IMR-90 (cell line): Measurements from ENCODE around the gene TTC23. TPM values are rescaled to one million over a fixed set of nuclear protein-coding genes. Genes with fewer than 3 reads are reported as not detected.

Experiments
- ATAC-seq: fragments of 200-7000 bp; cut with Tn5 transposase; 2 replicates; pipeline ENCODE4 v1.9.1; 2020; ENCODE audit warnings: low read depth, mild to moderate bottlenecking, moderate library complexity
- BruUV-seq: library from RNA; stranded (reverse); fragments of 400-500 nt; replicated peaks from 2 replicates; lab custom pipeline; 2021; lab: Mats Ljungman, UMichigan
- CTCF ChIA-PET: fragments of 300-600 bp; formaldehyde crosslinking; extraction: SDS; loops from one replicate; lab custom pipeline; 2021; ENCODE audit warnings: antibody characterized with exemption; lab: Yijun Ruan, JAX
- POLR2A ChIA-PET: fragments of 300-600 bp; sonication (Branson Sonifier 250); formaldehyde crosslinking; loops from one replicate; lab custom pipeline; 2022; ENCODE audit warnings: antibody characterized with exemption; ENCODE audit not compliant: unreplicated experiment; lab: Charles Lee
- DNase-seq: peaks from one replicate; pipeline ENCODE4 v3.0.0; 2013
- H2AFZ ChIP-seq: replicated peaks from 2 replicates; pipeline ENCODE3; 2013; ENCODE audit warnings: low read length, mild to moderate bottlenecking; ENCODE audit not compliant: poor library complexity
- H2AK5ac ChIP-seq: 2 replicates; pipeline ENCODE4 v1.6.1; 2013; ENCODE audit warnings: low read depth, low read length, inconsistent platforms
- H2AK9ac ChIP-seq: replicated peaks from 2 replicates; pipeline ENCODE3; 2013; ENCODE audit warnings: mild to moderate bottlenecking, low read depth, low read length, moderate library complexity; ENCODE audit not compliant: poor library complexity
- H2BK120ac ChIP-seq: 2 replicates; pipeline ENCODE4 v1.6.1; 2013; ENCODE audit warnings: low read depth, low read length, inconsistent platforms
- H2BK15ac ChIP-seq: 3 replicates; pipeline ENCODE4 v1.6.1; 2013; ENCODE audit warnings: low read depth, low read length, inconsistent platforms
- H2BK20ac ChIP-seq: 2 replicates; pipeline ENCODE4 v1.6.1; 2013; ENCODE audit warnings: low read depth, mild to moderate bottlenecking, inconsistent platforms, low read length, moderate library complexity
- H2BK5ac ChIP-seq: 2 replicates; pipeline ENCODE4 v1.6.1; 2013; ENCODE audit warnings: mild to moderate bottlenecking, low read depth, low read length, inconsistent platforms; ENCODE audit not compliant: poor library complexity, severe bottlenecking
- H3K14ac ChIP-seq: replicated peaks from 2 replicates; pipeline ENCODE4 v1.6.1; 2013; ENCODE audit warnings: low read depth, low read length, inconsistent platforms
- H3K18ac ChIP-seq: 2 replicates; pipeline ENCODE4 v1.6.1; 2013; ENCODE audit warnings: low read depth, low read length, control low read depth
- H3K23ac ChIP-seq: 2 replicates; pipeline ENCODE4 v1.6.1; 2013; ENCODE audit warnings: low read depth, low read length, inconsistent platforms
- H3K27ac ChIP-seq: 2 replicates; pipeline ENCODE4 v1.5.1; 2013; ENCODE audit warnings: mild to moderate bottlenecking, control low read depth, low read length; ENCODE audit not compliant: insufficient read depth
- H3K27me3 ChIP-seq: 2 replicates; pipeline ENCODE4 v1.6.1; 2013; ENCODE audit warnings: low read length; ENCODE audit not compliant: control insufficient read depth, insufficient read depth
- H3K36me3 ChIP-seq: 2 replicates; pipeline ENCODE4 v1.6.1; 2013; ENCODE audit warnings: low read length, mixed read lengths; ENCODE audit not compliant: control insufficient read depth, insufficient read depth
- H3K4ac ChIP-seq: 2 replicates; pipeline ENCODE4 v1.6.1; 2013; ENCODE audit warnings: low read depth, low read length, inconsistent platforms
- H3K4me1 ChIP-seq: 2 replicates; pipeline ENCODE4 v1.6.1; 2013; ENCODE audit warnings: low read length, mixed read lengths; ENCODE audit not compliant: control insufficient read depth, insufficient read depth
- H3K4me2 ChIP-seq: 2 replicates; pipeline ENCODE4 v1.6.1; 2013; ENCODE audit warnings: low read depth, mild to moderate bottlenecking, control low read depth, low read length, moderate library complexity
- H3K4me3 ChIP-seq: 2 replicates; pipeline ENCODE4 v1.5.1; 2013; ENCODE audit warnings: low read depth, mild to moderate bottlenecking, control low read depth, low read length, moderate library complexity; ENCODE audit not compliant: insufficient read depth
- H3K56ac ChIP-seq: 2 replicates; pipeline ENCODE4 v1.6.1; 2013; ENCODE audit warnings: low read length, inconsistent platforms; ENCODE audit not compliant: insufficient read depth; ENCODE audit errors: extremely low read depth
- H3K79me1 ChIP-seq, 2 experiments: 2 replicates each; pipeline ENCODE4 v1.6.1; 2013; ENCODE audit warnings: low read length in 2 of 2, inconsistent platforms in 1 of 2, low read depth in 1 of 2
- H3K9ac ChIP-seq: 2 replicates; pipeline ENCODE4 v1.6.1; 2013; ENCODE audit warnings: low read depth, low read length, control low read depth
- H3K9me1 ChIP-seq: 2 replicates; pipeline ENCODE4 v1.6.1; 2013; ENCODE audit warnings: low read length, inconsistent platforms; ENCODE audit not compliant: insufficient read depth
- H3K9me3 ChIP-seq: 2 replicates; pipeline ENCODE4 v1.6.1; 2013; ENCODE audit warnings: low read length; ENCODE audit not compliant: control insufficient read depth, insufficient read depth
- H4K20me1 ChIP-seq: 2 replicates; pipeline ENCODE4 v1.6.1; 2013; ENCODE audit warnings: low read length, inconsistent platforms; ENCODE audit not compliant: insufficient read depth
- H4K5ac ChIP-seq: 2 replicates; pipeline ENCODE4 v1.6.1; 2013; ENCODE audit warnings: mild to moderate bottlenecking, low read depth, low read length, control low read depth
- H4K8ac ChIP-seq, 2 experiments: 2 replicates each; pipeline ENCODE4 v1.6.1; 2013; ENCODE audit warnings: low read depth in 2 of 2, low read length in 2 of 2, control low read depth in 1 of 2, inconsistent platforms in 1 of 2
- H4K91ac ChIP-seq: 2 replicates; pipeline ENCODE4 v1.6.1; 2013; ENCODE audit warnings: low read depth, low read length, inconsistent platforms; ENCODE audit not compliant: insufficient read depth
- CHD1 ChIP-seq: IDR thresholded peaks from 2 replicates; pipeline ENCODE4 v1.6.1; 2012; ENCODE audit warnings: low read depth, low read length, improper control_type of control experiment
- RAD21 ChIP-seq: IDR thresholded peaks from 2 replicates; pipeline ENCODE4 v1.6.1; 2012; ENCODE audit warnings: low read length, improper control_type of control experiment
- SMC3 ChIP-seq: fragments of 150-350 bp; IDR thresholded peaks from 2 replicates; pipeline ENCODE4 v1.6.1; 2016; ENCODE audit warnings: low read depth, mild to moderate bottlenecking, antibody characterized with exemption, low read length, moderate library complexity
- WGBS, 2 experiments: methylation state at CpG; one replicate each; pipeline versions ENCODE4 v1.1.5 to v1.1.7; 2013; ENCODE audit warnings: missing lambda C conversion rate in 2 of 2; ENCODE audit not compliant: insufficient read length in 1 of 2; ENCODE audit errors: extremely low coverage in 2 of 2; 5-methylcytosine and 5-hydroxymethylcytosine counted together
- dilution Hi-C: fragments of 300-500 bp; cut with HindIII; formaldehyde crosslinking; loops from one replicate; pipeline ENCODE4 v1.14.3; 2018; ENCODE audit warnings: low sequenced_read_pairs; ENCODE audit not compliant: unreplicated experiment
- in situ Hi-C: fragments of 300-500 bp; cut with MboI; formaldehyde crosslinking; loops from 3 replicates; pipeline ENCODE4 v1.14.3; 2019; ENCODE audit warnings: low sequenced_read_pairs, inconsistent platforms, mixed read lengths
- intact Hi-C: fragments of 100-400 bp; cut with micrococcal nuclease; formaldehyde crosslinking; loops from 2 replicates; pipeline ENCODE4 v1.10.0; 2022
- polyA plus RNA-seq, 3 experiments: library from polyadenylated mRNA; depleted of rRNA; stranded (reverse); fragments of >200 nt; gene quantifications; 2 replicates each; pipeline ENCODE4 v1.2.3, GENCODE V29; 2012; ENCODE audit warnings: low replicate concordance in 1 of 3
- total RNA-seq: library from RNA; depleted of rRNA; stranded (reverse); fragments of >200 nt; gene quantifications from 2 replicates; pipeline ENCODE4 v1.2.3, GENCODE V29; 2012

TTC23 gene
- total and polyA plus RNA-seq, 2 of the 4 experiments (the other 2 are of a cell fraction): 7.8 to 29.8 TPM

GRCh38 chr15:99226802-99227201, 22.6 kb downstream of the TTC23 start:
- ChIA-PET CTCF (no interaction called here), POLR2A (no interaction called here)
- Histone ChIP-seq H2BK20ac (no peak overlapping the region), H2AFZ (no peak overlapping the region), H3K14ac (no peak overlapping the region), H2AK9ac (no peak overlapping the region), H3K27ac (no peak overlapping the region), H4K5ac (no peak overlapping the region), H3K4me2 (no peak overlapping the region), H3K27me3 (no peaks in the 10 kb centered on the region), H4K8ac (no peak overlapping the region), H3K36me3 (peaks cover 23% of the 10 kb centered on the region), H3K23ac (no peak overlapping the region; the same call in 1 of the 2 replicates), H3K9ac (no peak overlapping the region), H3K56ac (no peak overlapping the region), H3K18ac (no peak overlapping the region), H3K9me1 (peaks cover 5% of the 10 kb centered on the region; the same call in 1 of the 2 replicates), H2BK5ac (no peak overlapping the region), H2BK120ac (no peak overlapping the region), H2AK5ac (no peak overlapping the region), H3K4ac (no peak overlapping the region), H3K79me1 (peaks cover 9 to 23% of the 10 kb centered on the region in 2 experiments; a peak in 3 of 4 replicates), H4K20me1 (no peaks in the 10 kb centered on the region), H3K4me3 (no peak overlapping the region), H3K9me3 (no peaks in the 10 kb centered on the region), H4K91ac (no peak overlapping the region), H2BK15ac (no peak overlapping the region), H3K4me1 (no peaks in the 10 kb centered on the region; the same call in 1 of the 2 replicates)
- DNase-seq (no peak), ATAC-seq (peak; percentile 56)
- intact Hi-C loops (no loop called here), in situ Hi-C loops (no loop called here), dilution Hi-C loops (no loop called here)
- TF ChIP-seq RAD21 (no peak), SMC3 (no peak), CHD1 (no peak)
- 50% methylated on average over 1 of the region's 3 CpGs; no CpG with 5 or more reads in 1 of the 2 experiments for WGBS, 2 experiments
- no TSS peak for BruUV-seq
